G401.6 (cell line): ENCODE measurements around the gene AXIN1.
"Not testable (repeated sequence)": the region's sequence is repeated elsewhere in the genome, so short reads cannot be mapped to it uniquely, and the experiment has no call there.

Experiments used
- FAIRE-seq: peaks from 2 replicates; lab custom pipeline; 2012; peaks lifted over from hg19 to GRCh38; lab: Jason Lieb, UNC

AXIN1 gene

DNA sequence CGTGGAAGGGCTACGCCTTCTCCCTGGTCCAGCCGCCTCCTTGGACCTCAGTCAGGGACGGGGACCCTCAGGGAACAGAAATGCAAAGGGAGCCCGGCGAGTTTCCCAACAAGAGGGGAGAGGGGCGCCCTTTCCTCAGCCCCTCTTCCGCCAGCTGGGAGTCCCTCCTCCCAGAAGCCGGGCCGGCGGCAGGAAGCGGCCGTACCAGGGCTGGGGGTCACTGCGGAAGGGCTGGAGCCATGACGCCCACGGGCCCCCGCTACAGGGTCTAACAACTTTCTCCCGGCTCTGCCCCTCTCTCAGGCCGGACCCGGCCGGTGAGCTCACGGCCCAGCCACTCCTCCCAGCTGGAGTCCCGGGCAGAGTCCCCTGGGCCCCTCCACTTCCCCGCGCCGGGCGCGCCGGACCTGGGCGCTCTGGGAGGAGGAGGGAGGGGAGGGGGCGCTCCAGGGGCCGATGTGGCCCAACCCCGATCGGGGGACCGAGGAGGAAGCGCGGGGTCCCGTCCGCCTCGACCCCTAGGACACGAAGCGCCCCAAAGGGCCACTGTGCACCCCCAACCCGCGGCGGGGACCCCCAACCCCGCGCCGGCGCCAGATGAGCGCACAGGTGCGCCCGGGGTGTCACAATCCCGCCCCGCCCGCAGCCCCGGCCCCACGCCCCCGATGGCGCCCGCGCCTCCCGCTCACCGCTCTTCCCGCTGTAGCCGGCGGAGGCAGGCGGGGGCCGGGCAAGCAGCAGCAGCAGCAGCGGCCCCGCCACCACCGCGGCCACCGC lies 28.7 kb upstream of the AXIN1 start:
- FAIRE-seq, result no peak

GRCh38 chr16:380762-381011 lies 28.2 kb upstream of the AXIN1 start:
- FAIRE-seq, result no peak

GRCh38 chr16:379961-380761 lies 27.6 kb upstream of the AXIN1 start:
- no peak for FAIRE-seq

DNA sequence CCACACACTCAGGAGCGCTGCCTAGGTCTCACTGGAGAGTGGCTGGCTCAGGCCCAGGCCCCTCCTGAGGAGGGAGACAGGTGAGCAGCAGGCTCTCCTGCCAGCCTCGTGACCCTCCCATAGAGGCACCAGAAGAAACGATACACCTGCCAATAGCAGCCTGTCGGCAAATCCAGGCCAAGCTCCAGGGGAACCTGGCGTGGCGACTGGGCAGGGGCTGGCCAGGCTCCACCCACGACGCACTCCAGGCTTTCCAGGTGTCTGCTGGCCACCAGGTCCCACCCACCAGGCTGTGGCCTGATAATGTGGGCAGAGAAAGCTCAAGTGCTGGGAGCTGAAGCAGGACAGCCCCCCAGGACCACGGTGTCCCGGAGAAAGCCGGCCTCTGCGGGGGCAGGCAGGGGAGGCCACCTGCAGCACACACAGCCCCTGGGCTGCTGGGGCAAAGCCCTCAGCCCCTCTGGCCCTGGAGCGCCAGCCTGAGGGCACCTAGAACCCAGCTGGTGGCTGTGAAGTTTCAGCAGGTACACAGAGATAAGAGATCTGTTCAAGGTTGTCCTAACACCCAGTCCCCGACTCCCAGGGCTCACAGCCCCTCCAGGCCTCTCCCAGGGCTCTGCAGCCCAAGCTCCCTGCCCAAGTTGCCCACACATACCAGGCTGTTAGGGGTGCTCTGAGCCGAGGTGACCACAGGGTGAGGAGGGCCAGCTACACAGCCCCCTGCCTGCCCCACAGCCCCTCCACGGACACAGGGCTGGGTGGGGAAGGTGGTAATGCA lies 26.8 kb upstream of the AXIN1 start:
- no peak for FAIRE-seq

DNA sequence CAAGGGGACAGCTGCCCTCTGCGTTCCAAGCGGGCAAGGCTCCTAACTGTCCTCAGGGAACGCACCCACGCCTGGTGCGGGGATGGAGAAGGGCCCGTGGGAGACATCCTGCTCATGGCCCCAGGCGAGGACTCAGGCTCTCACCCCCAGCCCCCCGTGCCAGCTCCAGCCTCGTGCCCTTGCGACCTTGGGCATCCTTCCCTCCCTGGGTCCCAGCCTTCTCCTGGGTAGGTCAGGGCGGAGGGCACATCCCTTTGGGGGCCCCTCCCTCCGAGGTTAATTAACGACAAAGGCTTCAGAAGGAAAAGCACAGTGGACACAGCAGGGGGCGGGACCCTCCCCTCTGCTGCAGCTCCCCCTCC lies 26.3 kb upstream of the AXIN1 start:
- no peak for FAIRE-seq

DNA sequence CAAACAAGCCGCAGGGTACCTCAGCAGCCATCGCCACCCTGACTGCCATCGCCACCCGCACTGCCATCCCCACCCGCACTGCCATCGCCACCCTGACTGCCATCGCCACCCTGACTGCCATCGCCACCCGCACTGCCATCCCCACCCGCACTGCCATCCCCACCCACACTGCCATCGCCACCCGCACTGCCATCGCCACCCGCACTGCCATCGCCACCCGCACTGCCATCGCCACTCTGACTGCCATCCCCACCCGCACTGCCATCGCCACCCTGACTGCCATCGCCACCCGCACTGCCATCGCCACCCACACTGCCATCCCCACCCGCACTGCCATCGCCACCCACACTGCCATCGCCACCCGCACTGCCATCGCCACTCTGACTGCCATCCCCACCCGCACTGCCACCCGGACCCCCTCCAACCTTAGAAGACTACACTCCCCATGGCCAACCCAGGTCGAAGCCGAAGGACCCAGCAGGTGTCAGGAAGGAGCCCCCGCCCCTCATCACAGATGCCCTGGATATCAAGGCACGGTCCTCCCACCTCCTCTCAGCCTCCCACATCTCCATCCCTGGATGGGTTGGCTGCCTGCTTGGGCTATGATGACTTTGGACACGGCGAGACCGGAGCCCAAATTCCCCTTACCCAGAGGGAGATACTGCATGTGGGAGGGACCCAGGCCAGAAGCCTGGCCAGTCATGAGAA lies 25.7 kb upstream of the AXIN1 start:
- not testable (repeated sequence) for FAIRE-seq

GRCh38 chr16:377419-377951 lies 25.0 kb upstream of the AXIN1 start:
- no peak for FAIRE-seq

DNA sequence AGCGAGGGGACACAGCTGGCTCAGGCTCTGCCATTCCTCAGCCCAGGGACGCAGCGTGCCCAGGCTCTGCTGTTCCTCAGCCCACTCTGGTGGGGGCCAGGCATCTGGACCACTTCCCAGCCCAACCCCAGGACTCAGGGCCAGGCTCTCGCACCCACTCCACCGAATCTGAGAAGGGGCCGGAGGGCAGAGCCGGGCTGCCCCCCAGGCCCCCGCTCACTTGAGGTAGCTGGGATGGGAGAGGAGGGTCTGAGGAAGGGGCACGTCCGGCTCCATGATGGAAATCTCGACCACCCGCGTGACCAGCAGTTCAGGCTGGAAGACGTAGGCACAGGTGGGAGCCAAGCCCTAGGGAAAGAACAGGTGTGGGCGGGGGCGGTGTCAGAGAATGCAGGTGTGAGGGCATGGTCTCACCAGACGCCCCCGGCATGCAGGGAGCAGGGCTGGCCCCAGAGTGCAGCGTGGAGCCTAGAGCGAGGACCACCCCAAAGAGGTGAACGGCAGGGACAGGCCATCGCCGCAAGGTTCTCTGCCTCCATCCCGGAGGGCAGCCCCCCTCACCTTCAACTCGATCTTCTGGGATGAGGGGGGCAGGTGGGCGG lies 24.4 kb upstream of the AXIN1 start:
- no peak for FAIRE-seq

- FAIRE-seq, result no peak
These were observed 23.6 kb upstream of the AXIN1 start for GRCh38 chr16:375927-376816.

DNA sequence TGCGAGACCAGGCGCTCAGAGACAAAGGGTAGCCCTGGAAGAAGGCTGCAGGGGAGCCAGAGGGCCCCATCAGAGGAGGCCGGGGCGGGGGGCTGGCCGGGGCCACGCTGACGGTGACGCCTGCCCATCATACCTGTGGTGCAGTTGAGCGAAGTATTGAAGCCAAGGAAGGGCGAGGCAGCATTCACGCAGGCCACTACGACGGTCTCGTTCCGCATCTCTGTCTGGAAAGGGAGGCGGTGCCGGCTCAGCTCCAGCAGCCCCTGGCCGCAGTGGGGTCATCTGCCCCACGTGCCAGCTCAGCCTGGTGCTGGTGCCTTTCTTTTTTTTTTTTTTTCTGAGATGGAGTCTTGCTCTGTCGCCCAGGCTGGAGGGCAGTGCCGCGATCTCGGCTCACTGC lies 22.7 kb upstream of the AXIN1 start:
- no peak for FAIRE-seq

GRCh38 chr16:374616-374926 lies 22.0 kb upstream of the AXIN1 start:
- no peak for FAIRE-seq

DNA sequence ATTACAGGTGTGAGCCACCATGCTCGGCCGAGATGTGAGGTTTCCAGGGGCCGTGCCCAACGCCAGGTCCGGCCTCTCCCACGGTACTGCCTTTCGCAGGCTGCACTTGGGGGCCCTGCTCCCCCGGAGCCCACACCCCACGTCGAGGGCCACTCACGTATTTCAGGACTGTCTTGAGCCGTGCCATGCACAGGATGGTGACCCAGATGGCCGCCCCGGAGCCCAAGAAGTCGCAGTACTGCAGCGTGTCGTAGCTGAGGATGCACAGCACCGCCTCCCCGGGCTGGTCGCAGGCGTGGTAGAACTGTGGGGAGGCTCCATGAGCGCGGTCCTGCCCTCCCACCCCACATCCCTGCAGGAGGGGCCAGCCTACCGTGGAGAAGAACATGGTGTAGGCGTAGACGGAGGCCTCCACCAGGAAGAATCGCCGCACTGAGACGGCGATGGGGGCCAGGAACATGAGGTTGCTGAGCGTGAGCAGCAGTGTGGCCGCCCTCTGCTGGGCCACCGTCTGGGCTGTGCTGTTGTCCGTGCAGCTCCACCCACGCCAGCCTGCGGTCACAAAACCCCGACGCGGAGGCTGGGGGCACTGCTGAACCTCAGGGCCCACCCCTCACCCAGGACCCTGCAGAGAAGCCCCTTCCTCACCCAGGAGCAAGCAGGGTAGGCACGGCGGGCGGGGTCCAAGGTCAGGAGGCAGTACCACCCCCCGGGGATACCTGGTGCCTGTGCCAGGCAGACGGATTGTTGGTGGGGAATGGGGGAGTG lies 21.5 kb upstream of the AXIN1 start:
- no peak for FAIRE-seq

DNA sequence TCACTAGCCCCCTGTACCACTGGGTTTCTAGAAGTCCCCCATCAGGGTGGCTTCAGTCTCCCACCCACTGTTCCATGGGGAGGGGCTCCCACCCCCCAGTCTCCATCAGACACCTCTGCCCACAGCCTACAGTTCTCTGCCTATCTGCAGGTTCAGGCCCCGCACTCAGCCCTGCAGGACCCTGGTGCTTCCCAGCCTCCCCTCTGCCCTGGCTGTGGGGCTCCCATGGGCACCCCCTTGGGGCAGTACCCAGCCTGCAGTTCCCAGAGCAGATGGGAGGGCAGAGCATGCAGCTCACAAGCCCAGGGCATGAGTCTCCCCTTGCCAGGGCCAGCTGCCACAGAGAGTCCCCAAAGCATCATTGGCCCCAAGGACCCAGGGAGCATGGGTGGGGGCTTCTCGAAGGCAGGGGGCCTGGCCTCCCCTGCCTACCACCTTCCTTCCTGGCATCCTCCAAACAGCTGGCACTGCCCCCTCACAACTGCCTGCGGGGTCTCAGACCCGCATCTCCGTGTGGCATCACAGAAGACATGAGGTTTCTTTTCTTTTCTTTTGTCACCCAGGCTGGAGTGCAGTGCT lies 20.6 kb upstream of the AXIN1 start:
- FAIRE-seq, result no peak

DNA sequence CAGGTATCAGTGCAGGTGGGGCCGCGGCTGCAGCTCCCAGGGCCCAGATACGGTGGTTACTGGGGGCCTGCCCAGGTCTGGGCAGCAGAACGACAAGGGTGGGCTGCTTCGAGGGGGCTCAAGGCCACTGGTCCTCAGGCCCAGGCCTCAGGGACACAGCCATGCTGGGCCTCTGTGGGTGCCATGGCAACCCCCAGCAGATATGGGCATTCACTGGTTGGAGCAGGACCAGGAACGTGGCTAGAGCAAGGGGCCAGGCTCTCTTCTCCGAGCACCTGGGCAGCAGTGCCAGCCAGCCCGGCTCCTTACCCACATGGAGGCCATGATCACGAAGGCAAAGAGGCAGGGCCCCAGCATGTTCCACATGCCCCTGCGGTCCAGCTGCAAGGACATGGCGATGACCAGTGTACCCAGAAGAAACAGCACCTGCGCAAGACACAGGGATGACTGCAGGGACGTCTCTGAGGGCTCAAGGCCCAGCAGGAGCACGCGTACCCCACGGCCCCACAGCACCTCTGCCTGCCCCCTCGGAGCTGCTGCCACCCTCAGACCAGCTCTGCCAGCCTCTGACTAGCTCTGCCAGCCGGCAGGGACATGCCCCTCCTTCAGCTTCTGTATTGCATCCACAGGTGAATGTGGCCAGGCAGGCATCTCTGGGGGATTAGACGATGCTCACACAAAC lies 19.9 kb upstream of the AXIN1 start:
- no peak for FAIRE-seq

DNA sequence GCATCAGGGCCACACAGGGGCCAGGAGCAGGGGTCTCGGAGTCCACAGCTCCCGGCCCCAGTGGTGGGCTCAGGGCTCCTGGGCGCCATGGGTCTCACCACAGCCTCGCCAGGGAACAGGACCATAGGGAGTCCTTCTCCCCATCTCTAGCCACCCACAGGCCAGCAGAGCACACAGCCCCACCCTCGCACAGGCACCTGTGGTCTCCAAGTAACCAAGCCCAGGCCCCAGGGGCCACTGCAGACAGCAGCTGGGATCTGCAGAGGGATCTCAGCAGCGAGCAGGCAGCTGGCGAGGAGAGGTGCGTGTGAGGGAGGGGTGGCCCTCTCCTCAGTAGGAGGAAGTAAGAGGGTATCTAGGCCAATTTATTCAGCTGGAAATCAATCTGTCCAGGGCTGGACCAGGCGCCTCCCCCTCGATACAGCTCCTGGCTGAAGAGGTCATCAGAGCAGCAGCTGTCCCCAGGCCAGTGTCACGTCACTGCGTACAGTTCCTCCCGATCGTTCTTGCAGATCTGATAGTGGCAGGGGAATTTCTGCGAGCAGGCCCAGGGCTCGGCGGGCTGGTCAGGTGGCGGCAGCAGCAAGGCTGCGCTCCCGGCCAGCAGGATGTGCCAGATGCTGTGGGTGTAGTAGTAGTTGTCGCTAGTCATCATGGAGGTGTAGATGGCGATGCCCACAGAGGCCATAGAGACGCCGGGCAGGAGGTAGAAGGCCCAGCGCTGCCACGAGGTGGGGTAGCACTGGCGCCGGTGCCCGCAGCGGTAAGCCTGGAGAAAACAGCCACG lies 19.2 kb upstream of the AXIN1 start:
- no peak for FAIRE-seq

GRCh38 chr16:370979-371514 lies 18.5 kb upstream of the AXIN1 start:
- FAIRE-seq, result no peak

- peak; percentile 97 for FAIRE-seq
These were observed 17.9 kb upstream of the AXIN1 start, which contains the start of gene MRPL28 for GRCh38 chr16:370443-370842. TSS of gene MRPL28 (minus strand) at chr16:370538. CDS start at chr16:370218, 320 bp downstream.

GRCh38 chr16:369866-370436 lies 17.4 kb upstream of the AXIN1 start:
- no peak for FAIRE-seq
